ENCODE results near the gene GRID1. TPM values are rescaled to one million over a fixed set of nuclear protein-coding genes. Genes with fewer than 3 reads are reported as not detected.

Gene GRID1
- total and polyA plus RNA-seq, 10 of the 15 experiments (the other 5 are each of a cell fraction or from before 2014, with no cell fraction given): 0.04 to 0.62 (median 0.08) TPM; not detected in 5

DNA sequence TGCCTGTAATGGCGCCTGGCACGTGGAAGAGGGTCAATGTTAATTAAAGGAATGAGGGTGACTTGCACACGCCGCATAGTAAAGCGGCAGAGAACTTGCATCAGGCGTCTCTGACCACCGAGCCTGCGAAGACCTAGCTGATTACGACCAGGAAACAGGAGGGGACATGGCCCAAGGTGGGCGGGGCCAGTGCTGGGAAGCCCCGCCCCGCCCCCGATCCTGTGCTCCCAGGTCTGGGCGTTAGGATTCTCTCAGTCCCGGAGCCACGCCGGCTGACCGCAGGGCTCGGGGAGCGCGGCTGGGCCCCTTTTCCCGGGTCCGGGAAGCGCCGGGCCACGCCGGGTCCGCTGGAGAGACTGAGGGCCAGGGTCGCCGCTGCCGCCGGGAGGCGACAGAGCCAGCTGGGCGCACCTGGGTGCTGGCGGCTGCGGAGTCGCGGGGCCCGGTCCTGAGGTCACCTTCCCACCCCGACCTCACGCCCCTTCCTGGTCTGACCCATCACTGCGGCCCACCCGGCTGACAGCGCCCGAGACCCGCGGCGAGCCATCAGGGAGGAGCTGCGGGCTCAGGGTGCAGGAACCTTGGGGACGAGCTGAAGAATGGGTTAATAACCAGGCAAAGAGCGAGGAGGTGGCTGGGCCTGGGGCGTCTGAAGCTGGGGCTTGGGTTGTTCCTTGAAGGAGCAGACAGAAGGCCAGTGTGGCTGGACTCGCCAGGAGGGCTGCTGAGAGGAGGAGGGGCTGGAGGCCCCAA, 23.0 kb upstream of the GRID1 start:
- Histone ChIP-seq H3K9me3 (replicated peaks; ENCODE audit: control insufficient read depth, insufficient read depth, low read length) (no peaks in the 10 kb centered on the region), H3K27ac (ENCODE audit: control insufficient read depth, insufficient read depth) (peak overlapping the region; percentile 91), H3K4me2 (ENCODE audit: control insufficient read depth, insufficient read depth) (peak overlapping the region; percentile 96), H3K4me3 (peak overlapping the region; percentile 87), H4K20me1 (ENCODE audit: control insufficient read depth, insufficient read depth) (no peaks in the 10 kb centered on the region), H3K27me3 (replicated peaks in 1 of 2; ENCODE audit: control insufficient read depth in 2 of 2, insufficient read depth in 2 of 2, low read length in 1 of 2) (no peaks in the 10 kb centered on the region), H3K4me1 (ENCODE audit: control insufficient read depth, insufficient read depth, low read length) (peaks cover 36% of the 10 kb centered on the region), H2AFZ (ENCODE audit: control insufficient read depth, low read depth, low read length) (peak overlapping the region; percentile 77), H3K9ac (ENCODE audit: control insufficient read depth, insufficient read depth, low read length) (peak overlapping the region; percentile 87), H3K36me3 (ENCODE audit: control insufficient read depth in 2 of 2, insufficient read depth in 2 of 2, low read length in 1 of 2) (no peaks in the 10 kb centered on the region), H3K79me2 (ENCODE audit: control insufficient read depth, insufficient read depth, low read length) (peaks cover 40% of the 10 kb centered on the region)
- SMC1A ChIA-PET (ENCODE audit: uncharacterized antibody, unreplicated experiment): interaction anchor here (0.9 to 7.6 kb wide), 5 partner anchors 11 to 255 kb away, joined by 3 to 42 read pairs (median 4); no protein-coding TSS in a partner anchor
- peak; percentile 85 for ATAC-seq
- in situ Hi-C loops (cut with MboI) (no loop called here), intact Hi-C loops (cut with micrococcal nuclease; ENCODE audit: unreplicated experiment) (loop anchor here (5.0 to 10.0 kb wide), 2 partner anchors 133 to 275 kb away; partner anchors contain the start of genes LDB3 and WAPL)
- POLR2A ChIA-PET: interaction anchor here (0.9 to 5.8 kb wide), 5 partner anchors 11 to 48 kb away, joined by 3 to 58 read pairs (median 4); no protein-coding TSS in a partner anchor
- CTCF ChIA-PET: interaction anchor here (0.6 to 7.5 kb wide), 14 partner anchors 8 to 458 kb away, joined by 3 to 74 read pairs (median 4); no protein-coding TSS in a partner anchor
- under 1% methylated on average over 53 of the region's 53 CpGs for WGBS (ENCODE audit: insufficient coverage, insufficient replicate concordance, low lambda C conversion rate, missing lambda C conversion rate)
- peak; percentile 44 for FAIRE-seq
- BruUV-seq (replicated peaks): no TSS peak
- RAD21 ChIA-PET (ENCODE audit: unreplicated experiment): interaction anchor here (0.6 to 5.4 kb wide), 9 partner anchors 9 to 195 kb away, joined by 3 to 56 read pairs (median 5); no protein-coding TSS in a partner anchor
- DNase-seq (ENCODE audit: low read depth, low spot score): no peak
- TF ChIP-seq CHD1 (IDR thresholded peaks at IDR 0.05; ENCODE audit: low read depth, low read length): peak; percentile 65; the same call in 1 of the 2 replicates
- TF ChIP-seq CBX5 (IDR thresholded peaks at IDR 0.05; ENCODE audit: low read depth): no peak
- peak in 1 of 2 experiments; percentile 54; a peak in 1 of 4 replicates for TF ChIP-seq IKZF2 (IDR thresholded peaks at IDR 0.05)
- TF ChIP-seq ESRRA (IDR thresholded peaks at IDR 0.05; ENCODE audit: low read length): no peak
- peak; percentile 83 for TF ChIP-seq NR2F1 (conservative IDR thresholded peaks at IDR 0.05)
- TF ChIP-seq CBX3 (IDR thresholded peaks at IDR 0.05; ENCODE audit: borderline replicate concordance, low read depth): no peak
- no peak for TF ChIP-seq ZNF24 (IDR thresholded peaks at IDR 0.05)
- TF ChIP-seq IKZF1 (conservative IDR thresholded peaks at IDR 0.05): peak; percentile 93
- peak; percentile 90 for TF ChIP-seq GATAD2B (conservative IDR thresholded peaks at IDR 0.05; ENCODE audit: low read depth)
- TF ChIP-seq STAT3 (IDR thresholded peaks at IDR 0.05; ENCODE audit: low read depth, low read length): no peak
- peak; percentile 71 for TF ChIP-seq SIN3A (IDR thresholded peaks at IDR 0.05; ENCODE audit: low read depth, low read length)
- no peak for TF ChIP-seq EP300 (IDR thresholded peaks at IDR 0.05; ENCODE audit: borderline replicate concordance in 1 of 2, control insufficient read depth in 1 of 2, low read depth in 2 of 2, low read length in 2 of 2)
- peak; percentile 68; the same call in 1 of the 2 replicates for TF ChIP-seq SMARCA5 (IDR thresholded peaks at IDR 0.05)
- TF ChIP-seq MXI1 (IDR thresholded peaks at IDR 0.05; ENCODE audit: low read depth, low read length): peak; percentile 45; the same call in 1 of the 2 replicates
- TF ChIP-seq, protein P1, sequence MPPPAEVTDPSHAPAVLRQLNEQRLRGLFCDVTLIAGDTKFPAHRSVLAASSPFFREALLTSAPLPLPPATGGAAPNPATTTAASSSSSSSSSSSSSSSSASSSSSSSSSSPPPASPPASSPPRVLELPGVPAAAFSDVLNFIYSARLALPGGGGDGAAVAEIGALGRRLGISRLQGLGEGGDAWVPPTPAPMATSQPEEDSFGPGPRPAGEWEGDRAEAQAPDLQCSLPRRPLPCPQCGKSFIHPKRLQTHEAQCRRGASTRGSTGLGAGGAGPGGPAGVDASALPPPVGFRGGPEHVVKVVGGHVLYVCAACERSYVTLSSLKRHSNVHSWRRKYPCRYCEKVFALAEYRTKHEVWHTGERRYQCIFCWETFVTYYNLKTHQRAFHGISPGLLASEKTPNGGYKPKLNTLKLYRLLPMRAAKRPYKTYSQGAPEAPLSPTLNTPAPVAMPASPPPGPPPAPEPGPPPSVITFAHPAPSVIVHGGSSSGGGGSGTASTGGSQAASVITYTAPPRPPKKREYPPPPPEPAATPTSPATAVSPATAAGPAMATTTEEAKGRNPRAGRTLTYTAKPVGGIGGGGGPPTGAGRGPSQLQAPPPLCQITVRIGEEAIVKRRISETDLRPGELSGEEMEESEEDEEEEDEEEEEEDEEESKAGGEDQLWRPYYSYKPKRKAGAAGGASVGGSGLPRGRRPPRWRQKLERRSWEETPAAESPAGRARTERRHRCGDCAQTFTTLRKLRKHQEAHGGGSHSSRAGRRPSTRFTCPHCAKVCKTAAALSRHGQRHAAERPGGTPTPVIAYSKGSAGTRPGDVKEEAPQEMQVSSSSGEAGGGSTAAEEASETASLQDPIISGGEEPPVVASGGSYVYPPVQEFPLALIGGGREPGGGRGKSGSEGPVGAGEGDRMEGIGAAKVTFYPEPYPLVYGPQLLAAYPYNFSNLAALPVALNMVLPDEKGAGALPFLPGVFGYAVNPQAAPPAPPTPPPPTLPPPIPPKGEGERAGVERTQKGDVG (CRISPR knock-in tag; IDR thresholded peaks at IDR 0.05): no peak
- TF ChIP-seq BACH1 (IDR thresholded peaks at IDR 0.05; ENCODE audit: borderline replicate concordance): 0 out of 2 replicates have a peak, but pooled peaks have one; percentile 9
- TF ChIP-seq CEBPB (IDR thresholded peaks at IDR 0.05; ENCODE audit: borderline replicate concordance in 1 of 2, low read depth in 2 of 2, low read length in 2 of 2): no peak
- TF ChIP-seq, protein P2, sequence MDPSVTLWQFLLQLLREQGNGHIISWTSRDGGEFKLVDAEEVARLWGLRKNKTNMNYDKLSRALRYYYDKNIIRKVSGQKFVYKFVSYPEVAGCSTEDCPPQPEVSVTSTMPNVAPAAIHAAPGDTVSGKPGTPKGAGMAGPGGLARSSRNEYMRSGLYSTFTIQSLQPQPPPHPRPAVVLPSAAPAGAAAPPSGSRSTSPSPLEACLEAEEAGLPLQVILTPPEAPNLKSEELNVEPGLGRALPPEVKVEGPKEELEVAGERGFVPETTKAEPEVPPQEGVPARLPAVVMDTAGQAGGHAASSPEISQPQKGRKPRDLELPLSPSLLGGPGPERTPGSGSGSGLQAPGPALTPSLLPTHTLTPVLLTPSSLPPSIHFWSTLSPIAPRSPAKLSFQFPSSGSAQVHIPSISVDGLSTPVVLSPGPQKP (IDR thresholded peaks at IDR 0.05; ENCODE audit: low read depth, low read length): no peak
- TF ChIP-seq ZNF207 (IDR thresholded peaks at IDR 0.05; ENCODE audit: borderline replicate concordance): no peak; the same call in 1 of the 2 replicates
- no peak for TF ChIP-seq ZSCAN29 (IDR thresholded peaks at IDR 0.05)
